Lower leg skin (tissue), 3 donors: ENCODE measurements around the gene CREG1.

Source experiments
- CTCF ChIP-seq, 3 donors: fragments of 450-650 bp; IDR thresholded peaks; one replicate each; pipeline ENCODE4 v1.5.1; 2016; ENCODE audit warnings: antibody characterized with exemption in 3 of 3, mild to moderate bottlenecking in 3 of 3, moderate library complexity in 2 of 3
- POLR2A ChIP-seq, 2 donors: fragments of 450-650 bp; IDR thresholded peaks; one replicate each; pipeline ENCODE4 v1.6.1; 2016 to 2017; ENCODE audit warnings: antibody characterized with exemption in 2 of 2, mild to moderate bottlenecking in 1 of 2, moderate library complexity in 1 of 2

GRCh38 chr1:167573035-167573434 lies 19.5 kb upstream of the CREG1 start:
- TF ChIP-seq CTCF (IDR thresholded peaks at IDR 0.05) (no peak), POLR2A (IDR thresholded peaks at IDR 0.05) (no peak)
